Chondrocyte (in vitro differentiated cells): ENCODE results near the gene WDR87. TPM values are rescaled to one million over a fixed set of nuclear protein-coding genes. Genes with fewer than 3 reads are reported as not detected.

ENCODE experiments used
- DNase-seq: peaks from one replicate; pipeline ENCODE4 v3.0.0; 2021; ENCODE audit warnings: mixed read lengths, low spot score
- H3K27ac Mint-ChIP-seq: one replicate; pipeline ENCODE4 v1.8.0; 2021; ENCODE audit warnings: mild to moderate bottlenecking, moderate library complexity, mixed read lengths; ENCODE audit not compliant: unreplicated experiment
- H3K27me3 Mint-ChIP-seq: 2 replicates; pipeline ENCODE4 v1.8.0; 2021; ENCODE audit warnings: low read depth, mixed read lengths
- H3K36me3 Mint-ChIP-seq: 2 replicates; pipeline ENCODE4 v1.8.0; 2021; ENCODE audit warnings: low read depth, mixed read lengths
- H3K4me1 Mint-ChIP-seq: 2 replicates; pipeline ENCODE4 v1.8.0; 2021; ENCODE audit warnings: low read depth, mild to moderate bottlenecking, mixed read lengths
- H3K4me3 Mint-ChIP-seq: one replicate; pipeline ENCODE4 v1.8.0; 2021; ENCODE audit warnings: mild to moderate bottlenecking, moderate library complexity, mixed read lengths; ENCODE audit not compliant: unreplicated experiment
- H3K9me3 Mint-ChIP-seq: 2 replicates; pipeline ENCODE4 v1.8.0; 2021; ENCODE audit warnings: low read depth, mixed read lengths
- total RNA-seq: library from RNA; stranded (reverse); gene quantifications from 3 replicates; pipeline ENCODE4 v1.2.1, GENCODE V29; 2021
- TF ChIP-seq, protein P1 (sequence below): fragments of 200-600 bp; sonication (generic); IDR thresholded peaks from 2 replicates; pipeline ENCODE4 v1.5.0; 2021; ENCODE audit warnings: antibody characterized with exemption, mild to moderate bottlenecking, moderate library complexity

Gene WDR87
- total RNA-seq, 1 donor from 2014 or later, result not detected

DNA sequence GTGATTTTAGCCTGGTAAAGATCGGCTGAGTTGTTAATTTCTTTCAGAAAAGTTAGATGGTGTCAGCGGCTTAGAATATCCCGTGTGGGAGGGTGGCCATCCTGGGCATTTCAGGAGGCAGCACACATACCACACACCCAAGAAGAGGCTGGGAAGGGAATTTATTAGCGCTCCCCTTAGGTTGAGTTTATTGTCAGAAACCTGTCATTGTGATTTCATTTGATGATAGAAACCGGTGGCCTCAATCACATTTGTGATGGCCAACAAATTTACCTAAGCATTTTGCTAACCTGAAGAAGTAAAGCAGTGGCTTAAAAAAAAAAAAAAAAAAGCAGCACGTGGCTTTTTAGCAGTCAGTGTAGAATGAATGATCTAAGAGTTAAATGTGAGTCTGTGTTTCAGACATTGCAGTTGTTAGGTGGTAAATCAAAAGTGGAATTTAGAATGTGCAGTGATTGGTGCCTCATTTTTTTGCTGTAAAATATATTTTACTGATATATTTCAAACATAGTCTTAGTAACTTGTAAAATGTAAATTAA lies 3.3 kb upstream of the WDR87 start:
- Mint-ChIP-seq H3K27me3 (no peaks in the 10 kb centered on the region), H3K4me3 (no peak overlapping the region), H3K9me3 (no peaks in the 10 kb centered on the region), H3K36me3 (no peaks in the 10 kb centered on the region), H3K27ac (no peak overlapping the region), H3K4me1 (peaks cover 17% of the 10 kb centered on the region)
- TF ChIP-seq, protein P1, sequence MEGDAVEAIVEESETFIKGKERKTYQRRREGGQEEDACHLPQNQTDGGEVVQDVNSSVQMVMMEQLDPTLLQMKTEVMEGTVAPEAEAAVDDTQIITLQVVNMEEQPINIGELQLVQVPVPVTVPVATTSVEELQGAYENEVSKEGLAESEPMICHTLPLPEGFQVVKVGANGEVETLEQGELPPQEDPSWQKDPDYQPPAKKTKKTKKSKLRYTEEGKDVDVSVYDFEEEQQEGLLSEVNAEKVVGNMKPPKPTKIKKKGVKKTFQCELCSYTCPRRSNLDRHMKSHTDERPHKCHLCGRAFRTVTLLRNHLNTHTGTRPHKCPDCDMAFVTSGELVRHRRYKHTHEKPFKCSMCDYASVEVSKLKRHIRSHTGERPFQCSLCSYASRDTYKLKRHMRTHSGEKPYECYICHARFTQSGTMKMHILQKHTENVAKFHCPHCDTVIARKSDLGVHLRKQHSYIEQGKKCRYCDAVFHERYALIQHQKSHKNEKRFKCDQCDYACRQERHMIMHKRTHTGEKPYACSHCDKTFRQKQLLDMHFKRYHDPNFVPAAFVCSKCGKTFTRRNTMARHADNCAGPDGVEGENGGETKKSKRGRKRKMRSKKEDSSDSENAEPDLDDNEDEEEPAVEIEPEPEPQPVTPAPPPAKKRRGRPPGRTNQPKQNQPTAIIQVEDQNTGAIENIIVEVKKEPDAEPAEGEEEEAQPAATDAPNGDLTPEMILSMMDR, result no peak
- DNase-seq, result no peak

DNA sequence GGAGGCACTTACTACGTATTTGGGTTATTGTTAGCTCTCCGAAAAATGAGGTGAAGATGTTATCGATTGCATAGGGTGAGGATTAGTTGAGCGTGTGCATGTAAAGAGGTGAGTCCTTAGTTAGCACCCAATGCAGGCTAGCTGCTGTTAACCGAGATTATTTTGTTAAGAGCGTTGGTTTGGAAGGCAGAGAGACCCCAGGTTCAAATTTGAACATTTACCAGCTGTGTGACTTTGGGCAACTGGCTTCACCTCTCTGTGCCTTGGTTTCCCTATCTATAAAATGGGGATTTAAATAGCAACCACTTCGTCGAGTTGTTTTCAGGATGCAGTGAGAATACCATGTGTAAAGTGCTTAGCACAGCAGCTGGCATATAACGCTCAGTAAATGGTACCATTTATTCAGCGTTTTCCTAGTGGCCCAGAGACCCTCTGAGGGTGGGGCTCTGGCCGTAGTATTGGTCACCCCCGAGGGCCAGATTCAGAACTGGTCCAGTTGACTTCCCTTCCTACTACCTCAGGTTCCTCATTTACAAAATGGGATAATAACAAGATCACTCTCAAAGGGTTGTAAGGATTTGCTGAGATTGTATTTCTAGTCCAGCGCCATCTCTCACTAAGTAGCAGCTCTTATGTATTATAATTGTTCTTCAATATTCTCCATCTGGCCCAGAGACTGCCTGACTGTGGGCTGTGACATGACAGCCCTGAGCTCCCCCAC lies 1.5 kb upstream of the WDR87 start:
- no peaks in the 10 kb centered on the region for H3K27me3 Mint-ChIP-seq
- H3K4me3 Mint-ChIP-seq, result peak overlapping the region; percentile 91
- H3K36me3 Mint-ChIP-seq, result no peaks in the 10 kb centered on the region
- DNase-seq, result no peak
- no peaks in the 10 kb centered on the region for H3K9me3 Mint-ChIP-seq
- H3K27ac Mint-ChIP-seq, result no peak overlapping the region
- peaks cover 17% of the 10 kb centered on the region for H3K4me1 Mint-ChIP-seq
- TF ChIP-seq, protein P1, result no peak

DNA sequence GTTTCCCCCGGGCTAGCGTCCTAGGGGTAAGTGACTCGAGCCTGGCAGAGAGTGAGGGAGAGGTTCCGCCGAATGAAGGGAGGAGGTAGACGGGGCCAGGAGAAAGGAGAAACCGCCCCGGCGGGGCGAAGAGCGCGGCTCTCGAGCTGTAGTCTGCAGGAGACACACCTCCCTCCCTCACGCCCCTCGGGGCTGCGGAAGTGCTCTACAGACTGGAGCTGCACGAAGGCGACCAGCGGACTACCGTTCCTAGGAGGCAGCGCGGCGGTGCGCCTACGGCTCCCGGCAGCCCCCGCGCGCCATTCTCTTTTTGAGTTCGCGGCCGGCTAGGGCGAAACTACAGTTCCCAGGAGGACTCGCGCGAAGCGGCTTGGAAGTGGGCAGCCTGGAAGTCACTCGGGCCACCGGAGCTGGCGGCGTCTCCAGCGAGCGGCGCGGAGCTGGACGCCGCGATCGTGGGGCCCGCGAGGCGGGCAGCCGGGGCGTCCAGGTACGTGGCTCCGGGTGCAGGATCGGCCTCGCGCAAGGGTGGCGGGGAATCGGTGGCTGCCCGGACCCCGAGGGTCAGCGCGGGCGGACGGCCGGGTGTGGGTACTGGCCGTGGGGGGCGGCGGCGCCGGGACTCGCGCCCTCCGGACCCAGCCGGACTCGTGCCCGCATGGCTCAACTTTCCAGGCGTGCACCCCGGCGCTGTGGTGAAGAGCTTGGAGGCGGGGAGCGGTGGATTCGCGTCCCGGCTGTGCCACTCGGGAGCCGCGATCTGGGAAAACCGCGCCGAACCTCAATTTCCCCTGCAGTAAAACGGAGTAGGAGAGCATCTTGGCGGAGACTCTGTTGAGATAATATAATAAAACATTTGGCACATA lies 708 bp upstream of the WDR87 start, which contains the start of gene SIPA1L3:
Gene SIPA1L3 (plus strand): TSS at position 340 of the 866 bp plus-strand sequence. CDS start 174,358 bp downstream, outside the sequence.
- peak; percentile 99 for DNase-seq
- Mint-ChIP-seq H3K27me3 (no peaks in the 10 kb centered on the region), H3K4me1 (peaks cover 17% of the 10 kb centered on the region), H3K36me3 (no peaks in the 10 kb centered on the region), H3K27ac (peak within 1 kb of the TSS; percentile 81), H3K9me3 (no peaks in the 10 kb centered on the region), H3K4me3 (peak within 1 kb of the TSS; percentile 91)
- TF ChIP-seq, protein P1, result peak; percentile 13

DNA sequence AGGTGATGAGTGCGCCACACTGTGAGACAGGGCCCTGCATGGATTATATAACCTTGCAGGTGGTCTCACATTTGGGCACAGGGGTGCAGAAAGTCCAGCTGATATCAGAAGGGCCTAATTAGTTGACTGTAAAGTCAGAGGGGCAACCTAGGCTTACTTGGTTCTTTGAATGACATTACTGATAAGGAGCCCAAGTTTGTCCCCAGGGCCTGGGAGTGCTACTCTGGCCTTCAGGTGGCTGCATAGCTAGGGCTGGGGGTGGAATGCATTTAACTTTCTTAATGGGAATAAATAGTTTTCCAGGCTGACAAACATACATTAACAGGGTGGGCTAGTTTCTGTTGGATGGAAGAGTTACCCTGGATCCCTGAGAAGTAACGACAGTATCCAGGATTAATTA lies 3.3 kb downstream of the WDR87 start:
- DNase-seq, result no peak
- Mint-ChIP-seq H3K4me3 (no peak overlapping the region), H3K4me1 (peaks cover 7% of the 10 kb centered on the region), H3K36me3 (no peaks in the 10 kb centered on the region), H3K9me3 (no peaks in the 10 kb centered on the region), H3K27me3 (no peaks in the 10 kb centered on the region), H3K27ac (no peak overlapping the region)
- TF ChIP-seq, protein P1, result no peak

- no peaks in the 10 kb centered on the region for H3K9me3 Mint-ChIP-seq
- no peak for DNase-seq
- no peak overlapping the region for H3K4me3 Mint-ChIP-seq
- H3K4me1 Mint-ChIP-seq, result peaks cover 3% of the 10 kb centered on the region
- H3K27ac Mint-ChIP-seq, result no peak overlapping the region
- TF ChIP-seq, protein P1, result peak; percentile 93
- no peaks in the 10 kb centered on the region for H3K27me3 Mint-ChIP-seq
- no peaks in the 10 kb centered on the region for H3K36me3 Mint-ChIP-seq
Observed at GRCh38 chr19:37902668-37903067, 3.7 kb downstream of the WDR87 start.
